ENCODE measurements around the gene CCDC13. TPM values are rescaled to one million over a fixed set of nuclear protein-coding genes. Genes with fewer than 3 reads are reported as not detected.

Gene CCDC13, protein sequence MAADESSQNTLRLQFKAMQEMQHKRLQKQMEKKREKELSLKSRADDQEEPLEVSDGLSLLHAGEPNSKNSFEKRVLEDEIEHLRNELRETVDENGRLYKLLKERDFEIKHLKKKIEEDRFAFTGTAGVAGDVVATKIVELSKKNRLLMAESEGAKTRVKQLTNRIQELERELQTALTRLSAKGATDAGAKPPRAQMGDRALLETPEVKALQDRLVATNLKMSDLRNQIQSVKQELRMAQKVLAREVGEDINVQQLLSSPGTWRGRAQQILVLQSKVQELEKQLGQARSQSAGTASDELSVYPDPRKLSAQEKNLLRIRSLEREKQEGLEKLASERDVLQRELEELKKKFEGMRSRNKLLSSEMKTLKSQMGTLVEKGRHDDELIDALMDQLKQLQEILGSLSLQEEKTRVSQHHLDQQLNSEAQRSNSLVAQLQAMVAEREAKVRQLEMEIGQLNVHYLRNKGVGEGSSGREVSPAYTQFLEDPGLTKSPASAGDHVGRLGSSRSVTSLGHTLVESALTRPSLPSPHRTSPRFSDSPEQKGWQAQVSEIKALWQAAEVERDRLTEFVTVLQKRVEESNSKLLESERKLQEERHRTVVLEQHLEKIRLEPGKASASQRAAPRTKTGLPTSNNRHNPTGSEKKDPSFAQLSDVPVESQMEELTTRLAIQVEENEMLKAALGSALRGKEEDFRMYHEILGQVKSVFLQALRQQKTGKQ
- total RNA-seq (under 1 TPM in 1 of 2 experiments, not detected in 1; 0.38 TPM), total RNA-seq (0 to 0.64 (median 0.13) reads per million in 172 experiments)
- 0.51 TPM for polyA plus RNA-seq (2013, experiment 1 of 2)
- polyA plus RNA-seq (2013, experiment 2 of 2): 0.94 TPM

DNA sequence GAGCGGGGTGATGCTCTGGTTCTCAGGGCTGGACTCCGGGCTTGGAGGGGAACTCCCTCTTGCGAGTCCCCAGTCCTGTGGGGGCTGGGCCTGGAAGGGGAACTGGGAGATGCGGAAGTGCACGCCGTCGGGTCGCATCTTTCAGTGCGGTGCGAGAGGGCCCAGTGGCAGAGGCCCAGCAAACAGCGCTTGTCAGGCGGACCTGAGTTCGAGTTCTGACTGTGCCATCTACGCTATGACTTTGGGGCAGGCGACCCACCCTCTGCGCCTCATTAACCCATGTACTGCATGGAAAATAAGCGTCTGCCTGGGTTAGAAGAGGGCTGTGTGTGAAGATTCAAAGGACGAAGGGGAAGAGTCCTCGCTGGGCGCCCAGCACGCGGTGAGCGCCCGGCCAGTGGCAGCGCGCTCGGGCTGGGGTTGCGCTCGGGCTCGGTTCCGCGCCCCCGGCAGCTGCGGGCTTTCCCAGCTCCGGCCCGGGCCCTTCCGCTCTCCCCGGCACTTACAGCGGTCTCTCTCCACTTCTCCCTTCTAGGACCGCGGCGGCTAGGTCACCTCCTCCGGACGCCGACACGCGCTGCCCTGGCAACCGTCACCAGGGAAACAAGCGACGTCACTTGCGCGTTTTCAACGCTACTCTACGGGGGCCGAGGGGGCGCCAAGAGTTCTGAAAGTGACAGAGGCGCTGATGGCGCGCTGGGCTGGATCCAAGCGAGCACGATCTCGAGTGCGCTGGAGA is at the start of gene CCDC13:
CCDC13 (minus strand) TSS at position 584 of the 739 bp plus-strand sequence. CDS start 14,908 bp downstream, outside the sequence.
- TF ChIP-seq, protein P1, sequence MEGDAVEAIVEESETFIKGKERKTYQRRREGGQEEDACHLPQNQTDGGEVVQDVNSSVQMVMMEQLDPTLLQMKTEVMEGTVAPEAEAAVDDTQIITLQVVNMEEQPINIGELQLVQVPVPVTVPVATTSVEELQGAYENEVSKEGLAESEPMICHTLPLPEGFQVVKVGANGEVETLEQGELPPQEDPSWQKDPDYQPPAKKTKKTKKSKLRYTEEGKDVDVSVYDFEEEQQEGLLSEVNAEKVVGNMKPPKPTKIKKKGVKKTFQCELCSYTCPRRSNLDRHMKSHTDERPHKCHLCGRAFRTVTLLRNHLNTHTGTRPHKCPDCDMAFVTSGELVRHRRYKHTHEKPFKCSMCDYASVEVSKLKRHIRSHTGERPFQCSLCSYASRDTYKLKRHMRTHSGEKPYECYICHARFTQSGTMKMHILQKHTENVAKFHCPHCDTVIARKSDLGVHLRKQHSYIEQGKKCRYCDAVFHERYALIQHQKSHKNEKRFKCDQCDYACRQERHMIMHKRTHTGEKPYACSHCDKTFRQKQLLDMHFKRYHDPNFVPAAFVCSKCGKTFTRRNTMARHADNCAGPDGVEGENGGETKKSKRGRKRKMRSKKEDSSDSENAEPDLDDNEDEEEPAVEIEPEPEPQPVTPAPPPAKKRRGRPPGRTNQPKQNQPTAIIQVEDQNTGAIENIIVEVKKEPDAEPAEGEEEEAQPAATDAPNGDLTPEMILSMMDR (IDR thresholded peaks at IDR 0.05): no peak
- no peaks in the 10 kb centered on the region for H3K27me3 Mint-ChIP-seq
- no peaks in the 10 kb centered on the region for H3K9me3 Mint-ChIP-seq
- POLR2A ChIA-PET: interaction anchor here (0.7 kb wide), 1 partner anchor 10 kb away, joined by 3 read pairs; no protein-coding TSS in a partner anchor
- H3K4me1 Mint-ChIP-seq (ENCODE audit: low read depth): peaks cover 13% of the 10 kb centered on the region
- intact Hi-C loops (cut with DNase I, micrococcal nuclease): no loop called here
- peak within 1 kb of the TSS; percentile 91 for H3K4me3 Mint-ChIP-seq
- H3K9me3 ChIP-seq (ENCODE audit: control insufficient read depth in 1 of 2, insufficient read depth in 1 of 2, low read length in 2 of 2): no peaks in the 10 kb centered on the region
- ATAC-seq (ENCODE audit: poor library complexity) (peak; percentile 88), DNase-seq (peak; percentile 71 to 93 (median 81))
- H3K36me3 ChIP-seq (ENCODE audit: insufficient read depth, low read length): no peaks in the 10 kb centered on the region
- H3K27me3 ChIP-seq (ENCODE audit: control insufficient read depth in 1 of 2, insufficient read depth in 2 of 2, low read length in 2 of 2): no peaks in the 10 kb centered on the region
- CTCF ChIA-PET: no interaction called here
- H3K4me1 ChIP-seq (ENCODE audit: insufficient read depth, low read length): peaks cover 6% of the 10 kb centered on the region
- peak within 1 kb of the TSS; percentile 46 for H3K4me3 ChIP-seq (ENCODE audit: low read length)
- H3K27ac ChIP-seq (ENCODE audit: low read depth in 1 of 2, low read length in 2 of 2): no peak within 1 kb of the TSS
- peaks cover 4% of the 10 kb centered on the region for H3K36me3 Mint-ChIP-seq (ENCODE audit: low read depth)
- H3K27ac Mint-ChIP-seq: peak within 1 kb of the TSS; percentile 43

DNA sequence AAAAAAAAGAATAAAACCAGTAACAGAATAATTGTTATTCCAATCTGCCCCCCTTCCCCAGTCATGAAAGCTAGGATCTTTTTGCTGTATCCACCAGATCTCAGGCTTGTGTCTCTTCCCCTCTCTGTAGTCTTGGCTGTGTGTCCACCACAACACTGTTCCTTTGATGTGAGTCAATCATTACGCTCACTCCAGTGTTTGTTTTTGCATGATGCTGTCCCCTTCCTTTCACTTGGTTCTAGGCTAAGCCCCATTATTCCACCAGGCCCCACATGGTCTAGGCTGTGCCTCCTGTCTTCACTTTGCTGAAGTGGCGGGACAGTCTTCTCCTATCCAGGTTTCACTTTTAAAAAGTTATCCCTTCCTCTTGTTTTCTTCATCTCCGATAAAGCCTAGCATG is 49.8 kb upstream of the CCDC13 start:
- Mint-ChIP-seq H3K4me1 (ENCODE audit: low read depth) (no peaks in the 10 kb centered on the region), H3K27ac (no peak overlapping the region), H3K4me3 (no peak overlapping the region), H3K36me3 (ENCODE audit: low read depth) (no peaks in the 10 kb centered on the region), H3K9me3 (no peaks in the 10 kb centered on the region), H3K27me3 (peaks cover 3% of the 10 kb centered on the region)
- Histone ChIP-seq H3K27me3 (ENCODE audit: control insufficient read depth in 1 of 2, insufficient read depth in 2 of 2, low read length in 2 of 2) (peaks cover 3% of the 10 kb centered on the region in 2 experiments), H3K27ac (ENCODE audit: low read depth in 1 of 2, low read length in 2 of 2) (no peak overlapping the region), H3K36me3 (ENCODE audit: insufficient read depth, low read length) (no peaks in the 10 kb centered on the region), H3K4me3 (ENCODE audit: low read length) (no peak overlapping the region), H3K4me1 (ENCODE audit: insufficient read depth, low read length) (no peaks in the 10 kb centered on the region), H3K9me3 (ENCODE audit: control insufficient read depth in 1 of 2, insufficient read depth in 1 of 2, low read length in 2 of 2) (no peaks in the 10 kb centered on the region)
- ChIA-PET POLR2A (no interaction called here), CTCF (interaction anchor here (0.7 kb wide), 1 partner anchor 16 kb away, joined by 3 read pairs; no protein-coding TSS in a partner anchor)
- intact Hi-C loops (cut with DNase I, micrococcal nuclease): no loop called here
- DNase-seq (no peak), ATAC-seq (ENCODE audit: poor library complexity) (no peak)
- TF ChIP-seq, protein P1 (IDR thresholded peaks at IDR 0.05): no peak

DNA sequence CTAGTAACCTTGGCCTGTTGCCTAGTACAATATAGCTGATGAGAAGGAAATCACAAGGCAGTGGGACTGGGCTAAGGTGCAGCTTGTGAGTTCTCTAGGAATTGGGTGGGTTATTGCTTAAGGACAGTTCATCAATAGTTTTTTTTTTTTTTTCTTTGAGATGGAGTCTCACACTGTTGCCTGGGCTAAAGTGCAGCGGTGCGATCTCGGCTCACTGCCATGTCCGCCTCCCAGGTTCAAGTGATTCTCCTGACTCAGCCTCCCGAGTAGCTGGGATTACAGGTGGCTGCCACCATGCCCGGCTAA is 47.6 kb upstream of the CCDC13 start:
- Histone ChIP-seq H3K27me3 (ENCODE audit: control insufficient read depth in 1 of 2, insufficient read depth in 2 of 2, low read length in 2 of 2) (no peaks in the 10 kb centered on the region), H3K27ac (ENCODE audit: low read depth in 1 of 2, low read length in 2 of 2) (no peak overlapping the region), H3K4me1 (ENCODE audit: insufficient read depth, low read length) (no peaks in the 10 kb centered on the region), H3K4me3 (ENCODE audit: low read length) (no peak overlapping the region), H3K36me3 (ENCODE audit: insufficient read depth, low read length) (no peaks in the 10 kb centered on the region), H3K9me3 (ENCODE audit: control insufficient read depth in 1 of 2, insufficient read depth in 1 of 2, low read length in 2 of 2) (no peaks in the 10 kb centered on the region)
- POLR2A ChIA-PET: no interaction called here
- H3K4me3 Mint-ChIP-seq: no peak overlapping the region
- TF ChIP-seq, protein P1 (IDR thresholded peaks at IDR 0.05): no peak
- no peak for ATAC-seq (ENCODE audit: poor library complexity)
- H3K36me3 Mint-ChIP-seq (ENCODE audit: low read depth): no peaks in the 10 kb centered on the region
- no peaks in the 10 kb centered on the region for H3K4me1 Mint-ChIP-seq (ENCODE audit: low read depth)
- CTCF ChIA-PET: interaction anchor here (2.1 kb wide), 1 partner anchor 10 kb away, joined by 7 read pairs; no protein-coding TSS in a partner anchor
- no peaks in the 10 kb centered on the region for H3K9me3 Mint-ChIP-seq
- no peak overlapping the region for H3K27ac Mint-ChIP-seq
- DNase-seq: no peak
- H3K27me3 Mint-ChIP-seq: no peaks in the 10 kb centered on the region
- intact Hi-C loops (cut with DNase I, micrococcal nuclease): no loop called here

Measured in CD4-positive, alpha-beta T cell (primary cell).